Thoracic aorta (tissue), 2 donors: Measurements from ENCODE around the gene THOC1. TPM values are rescaled to one million over a fixed set of nuclear protein-coding genes. Genes with fewer than 3 reads are reported as not detected.

ENCODE experiments used
- ATAC-seq: fragments of 150-250 bp; one replicate; pipeline ENCODE4 v1.8.0; 2017; ENCODE audit warnings: low read depth; ENCODE audit not compliant: insufficient number of reproducible peaks, low FRiP score
- DNase-seq: peaks from one replicate; pipeline ENCODE4 v3.0.0-alpha.2; 2020; ENCODE audit warnings: low spot score
- H3K27ac ChIP-seq, 2 donors: fragments of 200-600 bp; sonication (generic); 1 replicate in 1 of 2; 2 replicates in 1 of 2; pipeline ENCODE4 v1.5.1; 2016; ENCODE audit warnings: mild to moderate bottlenecking in 2 of 2, moderate library complexity in 2 of 2
- H3K27me3 ChIP-seq: fragments of 200-600 bp; sonication (generic); replicated peaks from 2 replicates; pipeline ENCODE4 v1.6.0; 2016; ENCODE audit warnings: mild to moderate bottlenecking; ENCODE audit not compliant: insufficient read depth
- H3K36me3 ChIP-seq: fragments of 200-600 bp; sonication (generic); one replicate; pipeline ENCODE4 v1.5.1; 2016
- H3K4me1 ChIP-seq, 2 donors: fragments of 200-600 bp; sonication (generic); 1 replicate in 1 of 2; 2 replicates in 1 of 2; pipeline versions ENCODE4 v1.5.1 to v1.6.0; 2016; ENCODE audit warnings: low read depth in 2 of 2, mild to moderate bottlenecking in 1 of 2; ENCODE audit not compliant: control insufficient read depth in 1 of 2
- H3K4me3 ChIP-seq: fragments of 200-600 bp; sonication (generic); 2 replicates; pipeline ENCODE4 v1.5.1; 2016; ENCODE audit warnings: mild to moderate bottlenecking
- H3K9me3 ChIP-seq: fragments of 200-600 bp; sonication (generic); 2 replicates; pipeline ENCODE4 v1.5.1; 2016
- total RNA-seq, 2 donors: library from RNA; depleted of rRNA; stranded (reverse); fragments of >200 nt; gene quantifications; one replicate each; pipeline versions ENCODE4 v1.1.0 to v1.2.3, GENCODE V29; 2016
- TF ChIP-seq, protein P1 (sequence below): fragments of 200-600 bp; sonication (generic); IDR thresholded peaks from one replicate; pipeline ENCODE4 v1.5.1; 2019; ENCODE audit warnings: antibody characterized with exemption

THOC1 gene
- total RNA-seq, 2 donors from 2014 or later: 57.4 to 126 TPM

DNA sequence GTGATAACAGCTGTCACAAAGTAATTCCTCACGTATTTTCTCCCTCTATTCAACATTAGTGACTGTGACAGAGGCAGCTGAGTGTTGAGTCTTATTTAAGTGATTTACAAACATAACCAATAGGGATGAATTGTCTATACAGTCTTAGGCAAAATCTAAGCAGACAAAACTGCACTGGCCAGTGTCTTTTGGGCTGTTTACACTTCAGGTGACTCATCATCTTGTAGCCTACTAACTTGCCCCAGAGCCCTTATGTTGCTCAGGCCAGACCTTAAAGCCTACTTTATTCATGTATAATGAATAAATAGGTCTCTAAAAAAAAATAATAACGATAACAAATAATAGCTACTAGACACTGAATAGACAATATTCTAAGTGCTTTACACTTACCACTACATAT lies 17.2 kb downstream of the THOC1 start:
- H3K27ac ChIP-seq: no peak overlapping the region
- ATAC-seq: no peak
- H3K4me3 ChIP-seq: no peak overlapping the region
- no peak for DNase-seq
- H3K4me1 ChIP-seq: no peaks in the 10 kb centered on the region
- TF ChIP-seq, protein P1, sequence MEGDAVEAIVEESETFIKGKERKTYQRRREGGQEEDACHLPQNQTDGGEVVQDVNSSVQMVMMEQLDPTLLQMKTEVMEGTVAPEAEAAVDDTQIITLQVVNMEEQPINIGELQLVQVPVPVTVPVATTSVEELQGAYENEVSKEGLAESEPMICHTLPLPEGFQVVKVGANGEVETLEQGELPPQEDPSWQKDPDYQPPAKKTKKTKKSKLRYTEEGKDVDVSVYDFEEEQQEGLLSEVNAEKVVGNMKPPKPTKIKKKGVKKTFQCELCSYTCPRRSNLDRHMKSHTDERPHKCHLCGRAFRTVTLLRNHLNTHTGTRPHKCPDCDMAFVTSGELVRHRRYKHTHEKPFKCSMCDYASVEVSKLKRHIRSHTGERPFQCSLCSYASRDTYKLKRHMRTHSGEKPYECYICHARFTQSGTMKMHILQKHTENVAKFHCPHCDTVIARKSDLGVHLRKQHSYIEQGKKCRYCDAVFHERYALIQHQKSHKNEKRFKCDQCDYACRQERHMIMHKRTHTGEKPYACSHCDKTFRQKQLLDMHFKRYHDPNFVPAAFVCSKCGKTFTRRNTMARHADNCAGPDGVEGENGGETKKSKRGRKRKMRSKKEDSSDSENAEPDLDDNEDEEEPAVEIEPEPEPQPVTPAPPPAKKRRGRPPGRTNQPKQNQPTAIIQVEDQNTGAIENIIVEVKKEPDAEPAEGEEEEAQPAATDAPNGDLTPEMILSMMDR: no peak
- H3K27me3 ChIP-seq: no peaks in the 10 kb centered on the region
- H3K9me3 ChIP-seq: no peaks in the 10 kb centered on the region
- H3K36me3 ChIP-seq: peaks cover 25% of the 10 kb centered on the region

DNA sequence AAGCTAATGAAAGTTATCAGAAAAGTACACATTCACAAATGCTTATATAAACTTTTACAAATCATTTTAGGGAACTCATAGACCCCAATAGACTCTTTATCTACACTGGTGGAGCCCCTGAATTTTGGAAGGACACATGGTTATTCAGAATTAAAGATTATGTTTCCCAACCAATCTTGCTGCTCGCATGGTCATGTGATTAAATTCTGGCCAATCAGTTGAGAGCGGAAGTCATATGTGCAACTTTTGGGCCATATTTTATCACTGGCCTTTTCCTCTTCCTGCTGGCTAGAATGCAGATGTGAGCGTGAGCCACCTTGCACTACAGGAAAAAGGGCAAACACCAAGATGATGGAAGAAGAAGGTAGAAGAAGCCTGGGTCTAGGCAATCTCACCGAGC lies 19.8 kb downstream of the THOC1 start:
- ATAC-seq: no peak
- H3K9me3 ChIP-seq: no peaks in the 10 kb centered on the region
- H3K4me3 ChIP-seq: no peak overlapping the region
- DNase-seq: no peak
- no peaks in the 10 kb centered on the region for H3K4me1 ChIP-seq
- no peaks in the 10 kb centered on the region for H3K27me3 ChIP-seq
- TF ChIP-seq, protein P1: no peak
- H3K27ac ChIP-seq: no peak overlapping the region
- H3K36me3 ChIP-seq: peaks cover 22% of the 10 kb centered on the region

DNA sequence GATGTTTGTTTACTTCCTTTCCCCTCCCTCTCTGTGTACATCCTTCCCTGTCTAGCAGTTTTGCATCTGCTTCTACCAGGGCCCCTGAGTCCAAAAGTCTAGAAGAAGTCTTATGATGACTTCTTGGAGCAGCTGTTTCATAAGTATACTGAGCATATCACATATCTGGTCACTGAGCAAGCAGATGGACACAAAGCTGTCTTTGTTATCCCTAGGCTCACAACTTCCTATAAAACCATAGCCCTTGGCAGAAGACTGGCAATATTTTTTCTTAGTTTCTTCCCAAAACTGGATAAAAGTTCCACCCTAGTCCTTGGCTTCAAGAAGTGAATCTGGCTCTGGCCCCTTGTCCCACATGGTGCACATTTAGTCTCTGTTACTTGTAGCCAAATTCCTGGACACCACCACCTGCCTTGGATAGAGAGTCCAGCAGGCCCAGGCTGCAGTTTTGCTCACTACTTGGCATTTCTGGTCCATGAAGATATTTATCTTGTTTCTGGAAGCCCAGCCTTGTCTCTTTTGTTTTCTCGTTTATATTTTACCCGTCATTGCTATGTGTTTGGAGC lies 22.5 kb downstream of the THOC1 start:
- DNase-seq (no peak), ATAC-seq (no peak)
- Histone ChIP-seq H3K4me3 (no peak overlapping the region), H3K9me3 (no peaks in the 10 kb centered on the region), H3K27ac (no peak overlapping the region), H3K4me1 (peaks cover 0 to 1% of the 10 kb centered on the region in 2 donors), H3K27me3 (no peaks in the 10 kb centered on the region), H3K36me3 (peaks cover 14% of the 10 kb centered on the region)
- TF ChIP-seq, protein P1: no peak

DNA sequence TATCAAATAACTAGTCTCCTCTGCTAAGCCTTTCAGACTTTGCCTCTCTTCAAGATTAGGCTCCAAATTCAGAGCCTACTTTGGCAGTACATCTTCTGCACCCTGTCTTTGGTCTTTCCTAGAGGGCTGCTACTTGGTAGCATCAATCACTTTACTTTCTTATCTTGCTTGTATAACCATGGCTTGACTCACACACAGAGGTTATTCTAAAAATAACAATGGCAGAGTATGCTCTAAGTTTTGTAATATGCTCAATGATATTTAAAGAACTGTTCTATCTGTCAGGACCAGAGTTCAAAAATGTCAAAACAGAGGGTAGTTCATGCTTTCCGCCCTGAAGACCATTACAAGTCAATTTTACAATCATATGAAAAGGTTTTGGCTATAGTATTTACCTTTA lies 27.7 kb downstream of the THOC1 start:
- Histone ChIP-seq H3K4me1 (peaks cover 0 to 7% of the 10 kb centered on the region in 2 donors), H3K27me3 (no peaks in the 10 kb centered on the region), H3K9me3 (no peaks in the 10 kb centered on the region), H3K36me3 (peaks cover 4% of the 10 kb centered on the region), H3K27ac (no peak overlapping the region), H3K4me3 (no peak overlapping the region)
- no peak for ATAC-seq
- DNase-seq: no peak
- TF ChIP-seq, protein P1: no peak

DNA sequence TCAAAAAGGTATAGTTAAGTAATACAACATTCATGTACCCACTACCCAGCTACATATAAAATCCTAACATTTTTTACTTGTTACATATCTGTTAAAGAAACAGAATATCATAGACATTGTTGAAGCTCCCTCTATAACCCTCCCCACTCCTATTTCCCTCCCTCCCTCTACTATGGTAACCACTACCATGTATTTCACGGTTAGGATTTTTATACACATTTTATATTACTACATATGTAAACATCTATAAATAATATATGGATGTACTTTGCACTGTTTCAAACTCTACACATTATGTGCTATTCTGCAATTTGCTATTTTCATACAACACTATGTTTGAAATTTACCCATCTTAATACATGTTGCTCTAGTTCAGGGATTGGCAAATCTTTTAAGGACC lies 36.3 kb downstream of the THOC1 start:
- TF ChIP-seq, protein P1: no peak
- ATAC-seq: no peak

More for the DNA sequence above, 36.3 kb downstream of the THOC1 start:
- no peaks in the 10 kb centered on the region for H3K36me3 ChIP-seq
- no peaks in the 10 kb centered on the region for H3K9me3 ChIP-seq
- no peak overlapping the region for H3K27ac ChIP-seq
- DNase-seq: no peak
- no peaks in the 10 kb centered on the region for H3K27me3 ChIP-seq
- no peaks in the 10 kb centered on the region for H3K4me1 ChIP-seq
- no peak overlapping the region for H3K4me3 ChIP-seq
